Activated CD4-positive, alpha-beta T cell treated with anti-CD3 and anti-CD28 coated beads for 4 hours (primary cell): Measurements from ENCODE around the gene IL25.
"Not testable (repeated sequence)": the region's sequence is repeated elsewhere in the genome, so short reads cannot be mapped to it uniquely, and the experiment has no call there.

ENCODE experiments used
- DNase-seq, 2 donors: peaks; one replicate each; pipeline ENCODE4 v3.0.0-alpha.2; 2020

IL25 gene

DNA sequence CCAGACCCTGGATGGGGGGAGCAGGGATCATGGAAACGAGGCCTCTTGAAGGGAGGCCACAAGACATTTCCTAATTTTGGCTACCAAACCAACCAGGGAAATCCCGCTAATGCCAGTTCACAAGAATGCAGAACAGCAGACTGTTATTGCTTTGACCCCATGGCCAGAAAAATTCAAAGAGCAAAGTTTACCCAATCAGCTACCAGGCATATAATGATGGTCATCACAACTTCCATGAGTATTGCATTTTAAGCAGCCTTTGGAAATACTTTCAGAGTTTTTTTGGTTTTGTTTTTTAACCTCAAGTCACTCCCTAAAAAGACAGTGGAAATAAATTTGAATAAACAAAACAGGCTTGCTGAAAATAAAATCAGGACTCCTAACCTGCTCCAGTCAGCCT is at the start of gene IL25:
IL25 (plus strand) TSS at position 301 of the 400 bp plus-strand sequence.
- no peak for DNase-seq

DNA sequence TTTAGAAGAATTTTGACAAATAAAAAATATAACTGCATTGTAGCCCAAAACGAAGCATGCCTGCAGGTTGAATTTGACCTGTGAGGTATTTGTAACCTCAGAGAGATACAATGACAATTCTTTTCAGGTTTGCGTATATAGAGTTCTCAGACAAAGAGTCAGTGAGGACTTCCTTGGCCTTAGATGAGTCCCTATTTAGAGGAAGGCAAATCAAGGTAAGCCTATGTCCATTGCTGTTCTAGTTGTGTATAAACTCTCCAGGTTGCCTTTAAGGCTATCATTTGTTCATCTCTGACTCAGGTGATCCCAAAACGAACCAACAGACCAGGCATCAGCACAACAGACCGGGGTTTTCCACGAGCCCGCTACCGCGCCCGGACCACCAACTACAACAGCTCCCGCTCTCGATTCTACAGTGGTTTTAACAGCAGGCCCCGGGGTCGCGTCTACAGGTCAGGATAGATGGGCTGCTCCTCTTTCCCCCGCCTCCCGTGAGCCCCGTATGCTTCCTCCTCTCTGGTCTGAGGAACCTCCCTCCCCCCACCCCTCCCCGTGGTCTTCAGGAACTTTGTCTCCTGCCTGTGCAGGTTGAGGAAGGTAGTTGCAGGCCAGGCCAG is 48.7 kb upstream of the IL25 start:
- no peak for DNase-seq

DNA sequence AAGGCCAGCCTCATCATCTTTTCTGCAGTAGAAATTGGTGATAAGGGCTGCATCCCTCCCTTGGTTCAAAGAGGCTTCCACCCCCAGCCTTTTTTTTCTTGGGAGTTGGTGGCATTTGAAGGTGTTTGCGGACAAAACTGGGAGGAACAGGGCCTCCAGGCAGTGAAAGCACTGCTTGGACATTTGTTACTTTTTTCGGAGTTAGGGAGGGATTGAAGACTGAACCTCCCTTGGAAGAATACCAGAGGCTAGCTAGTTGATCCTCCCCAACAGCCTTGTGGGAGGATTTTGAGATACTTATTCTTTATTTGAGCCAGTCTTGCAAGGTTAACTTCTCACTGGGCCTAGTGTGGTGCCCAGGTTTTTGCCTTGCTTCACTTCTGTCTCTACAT is 48.2 kb upstream of the IL25 start:
- DNase-seq = no peak

DNA sequence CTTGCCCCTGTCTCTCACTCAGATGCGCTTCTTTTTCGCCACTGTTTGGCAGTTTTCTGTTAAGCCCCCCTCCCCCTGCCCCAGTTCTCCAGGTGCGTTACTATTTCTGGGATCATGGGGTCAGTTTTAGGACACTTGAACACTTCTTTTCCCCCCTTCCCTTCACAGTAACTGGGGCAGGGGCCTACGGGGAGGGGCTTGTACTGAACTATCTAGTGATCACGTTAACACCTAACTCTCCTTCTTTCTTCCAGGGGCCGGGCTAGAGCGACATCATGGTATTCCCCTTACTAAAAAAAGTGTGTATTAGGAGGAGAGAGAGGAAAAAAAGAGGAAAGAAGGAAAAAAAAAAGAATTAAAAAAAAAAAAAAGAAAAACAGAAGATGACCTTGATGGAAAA is 47.6 kb upstream of the IL25 start:
- DNase-seq = no peak

DNA sequence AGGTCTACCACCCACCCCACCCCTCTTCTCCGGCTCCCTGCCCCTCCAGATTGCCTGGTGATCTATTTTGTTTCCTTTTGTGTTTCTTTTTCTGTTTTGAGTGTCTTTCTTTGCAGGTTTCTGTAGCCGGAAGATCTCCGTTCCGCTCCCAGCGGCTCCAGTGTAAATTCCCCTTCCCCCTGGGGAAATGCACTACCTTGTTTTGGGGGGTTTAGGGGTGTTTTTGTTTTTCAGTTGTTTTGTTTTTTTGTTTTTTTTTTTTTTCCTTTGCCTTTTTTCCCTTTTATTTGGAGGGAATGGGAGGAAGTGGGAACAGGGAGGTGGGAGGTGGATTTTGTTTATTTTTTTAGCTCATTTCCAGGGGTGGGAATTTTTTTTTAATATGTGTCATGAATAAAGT is 46.9 kb upstream of the IL25 start:
- DNase-seq = not testable (repeated sequence)

DNA sequence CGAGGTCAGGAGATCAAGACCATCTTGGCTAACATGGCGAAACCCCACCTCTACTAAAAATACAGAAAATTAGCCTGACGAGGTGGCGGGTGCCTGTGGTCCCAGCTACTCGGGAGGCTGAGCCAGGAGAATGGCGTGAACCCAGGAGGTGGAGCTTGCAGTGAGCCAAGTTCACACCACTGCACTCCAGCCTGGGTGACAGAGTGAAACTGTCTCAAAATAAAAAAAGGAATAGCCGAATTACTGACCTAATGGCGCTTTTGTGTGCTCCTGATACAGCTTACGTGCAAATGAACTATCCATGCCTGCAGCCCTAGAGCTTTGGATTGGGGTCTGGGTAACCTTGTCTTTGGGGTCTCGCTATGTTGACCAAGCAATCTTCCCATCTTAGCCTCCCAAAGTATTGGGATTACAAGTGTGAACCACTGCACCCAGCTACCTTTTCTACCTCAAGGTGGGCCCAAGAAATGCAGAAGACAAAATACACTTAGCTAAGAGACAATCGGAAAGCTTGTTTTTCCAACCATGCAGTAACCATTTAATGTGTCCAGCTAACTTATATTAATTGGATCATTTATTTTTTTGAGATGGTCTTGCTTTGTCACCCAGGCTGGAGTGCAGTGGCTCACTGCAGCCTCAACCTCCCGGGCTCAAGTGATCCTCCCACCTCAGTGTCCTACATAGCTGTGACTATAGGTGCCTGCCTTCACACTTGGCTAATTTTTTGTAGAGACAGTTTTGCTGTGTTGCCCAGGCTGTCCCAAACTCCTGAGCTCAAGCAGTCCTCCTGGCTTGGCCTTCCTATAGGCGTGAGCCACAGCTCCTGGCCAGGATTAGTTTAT is 45.9 kb upstream of the IL25 start:
- no peak for DNase-seq

DNA sequence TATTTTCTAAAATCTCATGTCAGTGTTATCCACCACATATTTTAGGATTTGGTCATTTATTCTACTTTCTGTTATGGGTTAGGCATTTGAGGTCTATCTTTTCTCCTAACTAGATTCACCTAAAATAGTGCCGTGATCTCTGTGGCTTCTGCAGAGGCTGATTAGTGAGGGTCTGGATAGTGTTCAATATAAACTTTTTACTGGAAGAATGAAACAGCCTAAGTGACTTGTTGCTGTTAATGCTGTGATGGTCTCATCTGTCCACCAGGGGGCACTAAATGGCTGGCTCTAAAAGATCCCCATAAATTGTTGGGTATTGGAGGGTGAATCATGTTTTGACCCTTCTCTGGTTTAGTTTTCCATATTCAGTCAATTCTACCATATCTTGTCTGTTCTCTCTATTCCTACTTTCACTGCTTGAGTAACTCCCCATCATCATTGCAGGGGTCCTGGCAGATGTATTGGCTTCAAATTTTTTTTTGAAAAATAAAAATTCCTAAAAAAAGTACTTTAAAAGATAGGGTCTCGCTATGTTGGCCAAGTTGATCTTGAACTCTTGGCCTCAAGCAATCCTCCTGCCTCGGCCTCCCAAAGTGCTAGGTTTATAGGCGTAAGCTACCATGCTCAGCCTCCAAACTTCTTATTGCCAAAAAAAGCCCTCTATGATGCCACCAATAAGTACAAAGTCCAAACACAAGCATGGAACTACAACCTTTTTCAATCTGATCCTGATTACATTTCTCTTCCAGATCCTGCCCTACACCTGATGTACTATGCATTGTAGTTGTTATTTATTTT is 44.5 kb upstream of the IL25 start:
- DNase-seq = peak; percentile 62 to 69

DNA sequence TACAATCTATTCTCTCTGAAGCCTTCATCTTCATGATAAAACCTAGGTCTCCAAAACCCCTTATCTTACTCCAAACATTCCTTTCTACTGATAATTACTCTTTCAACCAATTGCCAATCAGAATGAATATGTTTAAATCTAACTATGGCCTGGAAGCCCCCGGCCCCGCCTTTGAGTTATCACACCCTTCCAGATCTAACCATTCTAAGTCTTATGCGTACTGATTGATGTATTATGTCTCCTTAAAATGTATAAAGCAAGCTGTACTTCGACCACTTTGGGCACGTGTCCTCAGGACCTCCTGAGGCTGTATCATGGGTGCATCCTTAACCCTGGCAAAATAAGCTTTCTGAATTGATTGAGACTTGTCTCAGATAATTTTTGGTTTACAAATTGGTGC is 37.0 kb upstream of the IL25 start:
- DNase-seq = no peak

DNA sequence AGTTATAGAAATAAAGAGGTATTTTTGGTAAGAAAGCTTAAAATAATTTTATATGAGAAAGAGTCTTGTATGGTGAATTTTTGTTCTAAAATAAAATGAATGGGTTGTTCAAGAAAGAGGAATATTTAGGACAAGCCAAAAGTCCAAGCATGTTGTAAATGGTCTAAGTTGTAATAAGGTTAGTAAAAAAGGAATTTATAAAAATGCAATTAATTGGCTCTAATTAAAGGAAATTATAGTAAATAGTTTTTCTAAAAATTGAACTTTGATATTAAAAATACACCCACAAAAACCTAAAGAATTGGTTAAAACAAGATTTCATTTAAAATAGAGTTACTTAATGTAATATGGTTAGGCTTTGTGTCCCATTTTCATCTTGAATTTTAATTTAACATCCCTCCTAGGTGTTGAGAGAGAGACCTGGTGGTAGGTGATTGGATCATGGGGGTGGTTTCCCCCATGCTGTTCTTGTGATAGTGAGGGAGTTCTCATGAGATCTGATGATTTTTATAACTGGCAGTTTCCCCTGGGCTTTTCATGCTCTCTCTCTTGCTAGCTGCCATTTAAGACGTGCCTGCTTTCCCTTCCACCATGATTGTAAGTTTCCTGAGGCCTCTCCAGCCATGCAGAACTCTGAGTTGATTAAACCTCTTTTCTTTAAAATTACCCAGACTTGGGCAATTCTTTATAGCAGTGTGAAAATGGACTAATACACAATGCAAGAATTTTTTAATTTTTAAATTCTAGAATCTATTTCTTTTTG is 32.9 kb upstream of the IL25 start:
- DNase-seq = no peak

DNA sequence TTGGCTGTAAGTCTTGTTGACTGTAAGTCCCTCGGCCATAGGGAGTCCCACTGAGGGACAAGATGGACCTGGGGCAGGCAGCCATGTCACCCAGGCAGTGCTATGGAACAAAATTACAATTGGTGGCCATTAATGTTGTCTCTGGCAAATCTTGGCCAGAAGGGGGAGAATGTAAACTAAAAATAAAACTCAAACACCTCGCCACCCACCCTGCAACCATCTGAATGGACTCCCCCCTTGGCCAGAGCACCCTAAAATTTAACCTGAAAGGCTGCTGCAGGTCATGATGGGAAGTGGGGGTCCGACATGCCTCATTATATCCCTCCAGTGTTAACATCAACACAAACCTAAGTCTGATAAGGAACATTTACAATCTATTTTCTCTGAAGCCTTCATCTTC is 28.1 kb upstream of the IL25 start:
- no peak for DNase-seq

DNA sequence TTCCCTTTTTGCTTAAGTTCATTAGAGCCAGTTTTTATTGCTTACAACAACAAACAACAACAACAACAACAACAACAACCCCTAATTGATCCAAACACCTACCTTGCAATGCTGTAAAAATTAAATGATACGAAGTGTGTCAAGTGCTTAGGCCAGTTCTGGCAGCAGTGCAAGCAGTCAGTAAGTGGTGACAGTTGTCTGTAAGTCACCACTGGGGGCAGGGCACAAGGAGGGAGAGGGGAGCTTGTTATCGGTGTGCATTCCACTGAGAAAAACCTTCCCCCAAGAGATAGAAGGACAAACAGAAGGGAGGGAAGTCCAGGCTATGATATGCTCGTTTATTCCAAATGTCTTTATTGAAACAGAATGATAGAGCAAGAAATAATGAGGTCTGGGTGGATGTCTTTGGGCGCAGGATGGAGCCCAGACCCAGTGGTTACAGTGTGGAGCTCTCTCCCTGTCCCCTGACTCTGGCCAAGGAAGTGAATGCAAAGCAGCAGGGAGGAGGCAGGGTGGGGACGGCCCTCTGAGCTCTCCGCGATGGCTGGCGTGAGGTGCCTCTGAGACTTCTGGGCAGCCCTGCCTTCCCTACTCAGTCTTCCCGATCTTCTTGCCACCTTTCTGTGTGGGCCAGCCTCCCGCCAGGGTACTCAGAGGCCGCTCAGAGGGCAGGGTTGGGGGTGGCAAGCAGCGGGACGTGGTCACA is 26.5 kb upstream of the IL25 start:
- no peak for DNase-seq

DNA sequence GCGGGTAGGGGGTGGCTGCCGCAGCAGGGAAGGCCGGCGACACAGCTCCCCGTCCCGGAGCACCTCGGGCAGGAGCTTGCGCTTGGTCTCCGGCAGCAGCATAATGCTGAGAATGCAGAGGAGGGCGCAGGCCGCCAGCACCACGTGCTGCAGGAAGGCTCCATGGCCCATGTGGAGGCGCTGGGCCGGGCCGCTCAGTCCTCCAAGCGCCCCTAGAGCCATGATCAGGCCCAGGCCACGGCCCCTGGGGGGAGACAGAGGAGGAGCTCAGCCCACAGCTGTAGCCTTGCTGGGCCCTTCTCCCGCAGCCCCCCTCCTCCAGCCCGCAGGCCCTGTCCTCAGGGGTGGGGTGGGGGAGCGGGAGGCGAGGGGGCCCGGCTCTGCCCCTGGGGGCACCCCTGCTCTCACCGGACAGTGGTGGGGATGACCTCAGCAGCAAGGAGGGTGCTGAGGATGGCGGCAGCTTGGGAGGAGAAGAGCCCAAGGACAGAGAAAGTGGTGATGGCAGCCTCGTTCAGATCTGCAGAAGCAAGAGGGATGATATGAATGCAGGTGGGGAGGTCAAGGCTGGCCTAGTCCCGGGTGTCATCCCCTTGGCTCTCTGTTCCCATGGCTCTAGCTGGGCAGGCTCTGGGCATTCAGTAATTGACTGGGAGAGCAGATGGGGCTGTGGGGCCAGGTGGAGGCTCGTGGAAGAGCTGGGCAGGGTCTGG is 25.8 kb upstream of the IL25 start:
- no peak for DNase-seq

DNA sequence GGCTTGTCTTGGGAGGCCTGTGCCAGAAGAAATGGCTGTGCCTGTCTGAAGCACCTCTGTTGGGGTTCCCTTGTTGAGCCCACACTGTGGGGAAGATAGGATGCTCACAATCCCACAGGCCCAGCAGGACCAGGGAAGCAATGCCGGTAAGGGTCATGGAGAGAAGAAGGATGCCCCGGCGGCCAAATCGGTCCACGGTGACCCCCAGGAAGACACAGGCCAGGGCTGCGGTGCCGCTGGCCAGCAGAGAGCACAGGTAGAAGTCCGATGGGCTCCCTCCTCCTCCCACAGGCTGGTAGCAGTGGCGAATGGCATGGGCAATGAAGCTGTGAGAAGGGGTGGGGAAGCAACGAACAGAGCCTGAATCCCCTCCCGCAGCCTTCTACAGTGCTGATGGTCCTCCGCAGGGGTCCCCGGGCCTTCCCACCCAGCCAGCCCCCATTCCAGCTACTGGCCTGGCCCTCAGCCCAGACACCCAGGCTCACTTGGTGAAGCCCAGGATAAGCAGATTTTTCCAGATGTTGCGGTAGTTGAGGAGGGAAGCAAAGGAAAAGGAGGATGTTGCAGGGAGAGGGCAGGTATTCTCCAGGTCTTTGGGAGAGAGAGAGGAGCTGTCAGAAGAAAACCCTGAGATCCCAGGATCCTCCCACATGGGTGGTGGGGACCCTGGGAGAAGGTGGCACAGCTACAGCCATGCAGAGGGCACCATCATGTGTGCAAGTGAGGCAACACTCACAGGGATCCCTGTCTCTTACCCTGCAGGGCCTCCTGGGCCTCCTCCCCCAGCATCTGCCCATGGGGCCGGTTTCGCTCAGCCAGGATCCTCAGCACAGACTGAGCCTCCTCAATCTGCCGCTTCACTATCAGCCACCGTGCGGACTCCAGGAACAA is 25.0 kb upstream of the IL25 start:
- no peak for DNase-seq

DNA sequence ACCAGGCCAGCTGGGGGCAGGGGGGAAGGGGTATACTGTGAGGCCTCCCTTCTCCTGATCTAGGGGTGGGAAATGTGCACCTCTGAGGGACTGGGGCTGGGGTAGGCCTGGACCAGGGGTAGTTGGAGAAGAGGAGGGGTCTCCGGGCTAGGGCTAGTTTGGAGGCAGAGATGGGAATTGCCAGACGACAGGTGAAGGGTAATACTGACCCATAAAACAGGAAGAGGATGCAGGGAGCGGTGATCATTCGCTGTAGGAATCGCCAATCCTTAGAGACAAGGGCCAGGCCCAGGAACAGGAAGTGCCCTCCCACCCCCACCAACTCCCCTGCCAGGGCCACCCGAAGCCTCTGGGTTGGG is 24.3 kb upstream of the IL25 start:
- DNase-seq = no peak

DNA sequence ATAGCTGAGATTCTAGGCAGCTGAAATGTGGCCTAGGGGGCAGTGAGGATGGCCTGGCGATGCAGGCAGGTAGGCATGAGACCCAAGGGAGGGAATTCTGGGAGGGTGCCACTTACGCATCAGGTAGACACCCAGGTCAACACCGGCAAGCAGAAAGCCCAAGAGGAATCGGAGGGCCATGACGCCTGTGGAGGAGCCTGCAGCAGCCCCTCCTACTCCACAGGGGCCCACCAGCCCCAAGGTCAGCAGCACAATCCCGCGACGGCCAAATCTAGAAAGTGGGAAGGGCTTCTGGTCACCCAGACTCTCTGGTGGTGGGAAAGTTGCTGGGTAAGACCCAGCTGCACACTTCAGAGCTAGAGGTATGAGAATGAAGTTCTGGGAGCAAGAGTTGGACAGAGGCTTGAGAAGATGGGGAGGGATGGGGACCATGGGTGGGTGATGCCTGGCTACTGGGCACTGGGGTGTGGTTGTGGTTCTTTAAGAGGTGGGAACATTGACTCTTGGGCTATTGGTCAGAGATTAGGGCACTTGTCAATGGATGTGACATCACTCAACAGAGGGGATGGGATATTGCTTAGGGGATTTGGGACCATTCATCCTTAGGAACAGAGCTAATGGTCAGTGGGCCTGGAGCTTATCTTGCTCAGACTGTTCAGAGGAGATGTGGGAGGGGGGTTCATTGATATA is 23.3 kb upstream of the IL25 start:
- DNase-seq = no peak

DNA sequence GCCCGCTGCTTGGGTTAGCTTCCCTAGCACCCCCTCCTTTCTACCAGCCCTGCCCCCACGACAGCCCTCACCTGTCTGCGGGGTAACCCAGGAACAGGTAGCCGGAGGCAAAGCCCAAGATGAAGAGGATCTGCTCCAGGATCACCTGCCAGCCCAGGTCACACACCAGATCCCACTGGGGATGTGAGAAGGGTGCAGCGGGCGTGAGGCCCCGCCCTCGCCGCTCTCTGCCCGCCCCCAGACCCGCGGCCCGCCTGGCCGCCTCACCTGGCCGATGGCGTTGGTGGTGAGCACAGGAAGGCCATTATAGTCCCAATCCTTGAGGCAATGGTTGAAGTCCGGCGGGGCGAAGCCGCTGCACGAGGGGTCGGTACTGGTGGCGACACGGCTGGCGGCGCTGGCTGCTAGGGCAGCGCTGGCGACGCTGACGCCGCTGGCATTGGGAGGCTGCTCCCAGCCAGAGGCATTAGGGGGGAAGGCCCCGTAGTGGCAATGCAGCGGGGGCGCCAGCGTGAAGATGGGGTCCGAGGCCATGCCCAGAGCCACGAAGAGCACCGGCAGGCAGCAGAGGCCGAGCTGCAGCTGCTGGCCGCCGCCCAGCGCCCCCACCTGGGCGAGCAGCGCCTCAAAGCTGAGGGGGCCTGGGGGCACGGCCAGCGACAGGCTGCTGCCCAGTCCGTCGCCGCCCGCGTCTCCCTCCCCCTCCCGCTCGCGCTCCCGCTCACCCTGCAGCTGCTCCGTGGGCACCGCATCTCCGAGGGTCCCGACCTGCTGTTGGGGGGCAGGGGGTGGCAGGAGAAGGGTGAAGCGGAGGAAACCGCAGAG is 20.7 kb upstream of the IL25 start:
- DNase-seq = no peak

DNA sequence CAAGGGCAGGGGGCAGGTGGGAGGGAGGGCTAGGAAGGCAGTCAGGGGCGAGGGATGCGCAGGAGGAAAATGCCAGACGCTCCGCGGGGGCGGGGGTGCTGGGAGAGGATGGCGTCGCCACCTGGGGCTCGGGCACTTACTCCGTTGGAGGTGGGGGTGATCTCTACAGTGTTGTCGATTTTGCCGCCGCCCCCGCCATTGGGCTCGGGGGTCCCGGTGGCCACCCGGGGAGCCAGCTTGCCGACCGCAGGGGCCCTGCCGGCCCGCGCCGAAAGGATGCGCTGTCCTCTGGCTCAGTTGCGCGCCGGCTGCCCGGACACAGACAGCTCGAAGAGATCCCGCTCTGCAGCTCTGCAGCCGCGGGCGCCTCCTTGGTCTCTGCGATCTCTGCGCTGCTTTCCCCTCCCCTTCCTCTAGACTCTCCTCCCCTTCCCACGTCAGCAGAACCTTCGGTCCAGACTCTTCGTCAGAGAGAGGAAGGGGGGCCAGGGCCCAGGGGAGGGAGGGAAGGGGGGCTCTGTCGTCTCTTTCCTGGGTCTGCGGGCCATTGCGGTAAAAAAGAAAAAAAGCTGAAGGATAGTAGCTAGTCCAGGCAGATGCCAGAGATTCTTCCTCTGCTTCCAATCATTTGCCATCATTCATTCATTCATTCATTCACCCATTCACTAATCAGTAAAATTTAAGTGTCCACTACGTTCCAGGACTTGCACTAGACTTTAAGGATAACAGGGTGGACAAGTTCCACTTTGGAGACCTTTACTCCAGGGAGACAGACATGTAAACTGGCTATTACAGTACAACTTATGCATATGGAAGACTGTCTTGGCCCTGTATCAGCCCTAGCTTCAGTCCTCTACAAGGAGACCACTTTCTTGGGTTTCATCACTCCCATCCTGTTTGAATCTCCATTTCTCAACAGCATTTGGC is 19.8 kb upstream of the IL25 start, which contains the start of gene SLC22A17:
SLC22A17 (minus strand) TSS at position 382 of the 927 bp plus-strand sequence.
- peak; percentile 46 to 63 for DNase-seq

DNA sequence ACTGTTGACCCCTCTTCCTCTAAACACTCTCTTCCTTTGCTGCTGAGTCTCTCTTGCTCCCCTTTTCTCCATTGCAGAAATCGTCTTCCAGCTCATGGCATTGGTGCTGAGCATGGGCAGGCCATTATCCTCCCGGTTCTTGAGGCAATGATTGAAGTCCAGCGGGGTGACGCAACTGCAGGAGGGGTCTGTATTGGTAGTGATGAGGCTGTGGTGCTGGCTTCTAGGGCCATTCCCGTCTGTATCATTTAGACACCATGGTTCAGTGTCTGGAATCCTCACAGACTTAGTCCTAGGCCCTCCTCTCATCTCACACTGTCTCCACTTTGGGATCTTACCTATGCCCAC is 19.2 kb upstream of the IL25 start:
- no peak for DNase-seq
